Suprapubic skin (tissue), 4 donors: ENCODE data around the gene EBI3. TPM values are rescaled to one million over a fixed set of nuclear protein-coding genes. Genes with fewer than 3 reads are reported as not detected.

ENCODE experiments used
- DNase-seq, 2 donors: peaks; one replicate each; pipeline ENCODE4 v3.0.0-alpha.2; 2019; ENCODE audit warnings: low spot score in 2 of 2
- H3K27ac ChIP-seq: fragments of 200-600 bp; sonication (generic); one replicate; pipeline ENCODE4 v1.5.1; 2019
- H3K27me3 ChIP-seq: fragments of 200-600 bp; sonication (generic); one replicate; pipeline ENCODE4 v1.5.1; 2019
- H3K36me3 ChIP-seq: fragments of 200-600 bp; sonication (generic); one replicate; pipeline ENCODE4 v1.5.1; 2019
- H3K4me1 ChIP-seq: fragments of 200-600 bp; sonication (generic); one replicate; pipeline ENCODE4 v1.5.1; 2019
- H3K4me3 ChIP-seq: fragments of 200-600 bp; sonication (generic); one replicate; pipeline ENCODE4 v1.5.1; 2019; ENCODE audit warnings: mild to moderate bottlenecking
- H3K9me3 ChIP-seq: fragments of 200-600 bp; sonication (generic); one replicate; pipeline ENCODE4 v1.5.1; 2019
- EP300 ChIP-seq: sonication (generic); formaldehyde crosslinking; IDR thresholded peaks from one replicate; pipeline ENCODE4 v1.6.1; 2017; ENCODE audit warnings: antibody characterized with exemption
- POLR2A ChIP-seq, 2 donors: fragments of 450-650 bp; IDR thresholded peaks; one replicate each; pipeline ENCODE4 v1.6.1; 2017; ENCODE audit warnings: antibody characterized with exemption in 2 of 2, mild to moderate bottlenecking in 2 of 2, moderate library complexity in 2 of 2
- POLR2AphosphoS5 ChIP-seq, 3 donors: sonication (generic); formaldehyde crosslinking; IDR thresholded peaks; one replicate each; pipeline ENCODE4 v1.6.1; 2017; ENCODE audit warnings: antibody characterized with exemption in 3 of 3
- WGBS: methylation state at CpG from one replicate; pipeline ENCODE4 v1.1.5; 2018; 5-methylcytosine and 5-hydroxymethylcytosine counted together
- total RNA-seq, 4 donors: library from RNA; depleted of rRNA; stranded (reverse); fragments of >200 nt; gene quantifications; one replicate each; pipeline ENCODE4 v1.1.0, GENCODE V29; 2016
- TF ChIP-seq, protein P1 (sequence below), 2 donors: fragments of 200-600 bp in 1 of 2; fragments of 450-650 bp in 1 of 2; sonication (generic) in 1 of 2; IDR thresholded peaks; one replicate each; pipeline ENCODE4 v1.5.1; 2016 to 2019; ENCODE audit warnings: antibody characterized with exemption in 2 of 2, mild to moderate bottlenecking in 1 of 2, moderate library complexity in 1 of 2

The EBI3 gene
- total RNA-seq, 4 donors from 2014 or later = 0.57 to 0.89 (median 0.57) TPM; not detected in 1

DNA sequence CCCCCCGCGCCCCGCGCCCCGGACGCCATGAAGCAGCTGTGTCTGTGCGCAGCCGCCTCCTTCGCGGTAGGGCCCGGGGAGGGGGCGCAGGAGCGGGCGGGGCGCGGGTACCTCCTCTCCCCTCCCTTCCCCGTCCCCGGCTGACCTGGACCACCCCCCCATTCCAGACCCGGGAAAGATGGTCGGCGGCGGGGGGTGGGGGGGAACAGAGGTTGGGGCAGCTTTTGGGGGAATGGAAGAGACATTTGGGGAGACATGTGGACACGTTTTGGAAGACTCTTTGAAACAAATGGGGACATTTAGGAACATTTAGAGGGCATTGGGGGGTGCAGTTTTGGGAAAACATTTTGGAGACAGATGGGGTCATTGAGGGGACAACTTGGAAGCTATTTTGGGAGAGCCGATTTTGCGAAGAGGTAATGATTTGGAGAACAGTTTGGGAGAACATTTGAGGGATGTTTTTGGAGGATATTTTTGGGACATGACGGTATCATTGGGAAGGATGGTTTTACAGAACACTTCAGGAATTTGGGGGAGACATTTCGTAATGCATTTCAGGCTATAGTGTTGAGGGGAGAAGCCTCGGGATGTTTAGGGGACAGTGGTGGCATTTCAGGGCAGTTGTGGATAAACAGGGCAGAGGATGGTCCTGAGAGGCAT lies 30.7 kb upstream of the EBI3 start:
- Histone ChIP-seq H3K4me1 (peaks cover 8% of the 10 kb centered on the region), H3K9me3 (no peaks in the 10 kb centered on the region), H3K27ac (no peak overlapping the region), H3K36me3 (no peaks in the 10 kb centered on the region), H3K27me3 (peaks cover 66% of the 10 kb centered on the region), H3K4me3 (peak overlapping the region; percentile 11)
- WGBS = 7% methylated on average over 25 of the region's 28 CpGs
- no peak for DNase-seq
- no peak for TF ChIP-seq POLR2A (IDR thresholded peaks at IDR 0.05)
- no peak for TF ChIP-seq EP300
- TF ChIP-seq POLR2AphosphoS5 (IDR thresholded peaks at IDR 0.05) = no peak
- TF ChIP-seq, protein P1, sequence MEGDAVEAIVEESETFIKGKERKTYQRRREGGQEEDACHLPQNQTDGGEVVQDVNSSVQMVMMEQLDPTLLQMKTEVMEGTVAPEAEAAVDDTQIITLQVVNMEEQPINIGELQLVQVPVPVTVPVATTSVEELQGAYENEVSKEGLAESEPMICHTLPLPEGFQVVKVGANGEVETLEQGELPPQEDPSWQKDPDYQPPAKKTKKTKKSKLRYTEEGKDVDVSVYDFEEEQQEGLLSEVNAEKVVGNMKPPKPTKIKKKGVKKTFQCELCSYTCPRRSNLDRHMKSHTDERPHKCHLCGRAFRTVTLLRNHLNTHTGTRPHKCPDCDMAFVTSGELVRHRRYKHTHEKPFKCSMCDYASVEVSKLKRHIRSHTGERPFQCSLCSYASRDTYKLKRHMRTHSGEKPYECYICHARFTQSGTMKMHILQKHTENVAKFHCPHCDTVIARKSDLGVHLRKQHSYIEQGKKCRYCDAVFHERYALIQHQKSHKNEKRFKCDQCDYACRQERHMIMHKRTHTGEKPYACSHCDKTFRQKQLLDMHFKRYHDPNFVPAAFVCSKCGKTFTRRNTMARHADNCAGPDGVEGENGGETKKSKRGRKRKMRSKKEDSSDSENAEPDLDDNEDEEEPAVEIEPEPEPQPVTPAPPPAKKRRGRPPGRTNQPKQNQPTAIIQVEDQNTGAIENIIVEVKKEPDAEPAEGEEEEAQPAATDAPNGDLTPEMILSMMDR (IDR thresholded peaks at IDR 0.05) = no peak

DNA sequence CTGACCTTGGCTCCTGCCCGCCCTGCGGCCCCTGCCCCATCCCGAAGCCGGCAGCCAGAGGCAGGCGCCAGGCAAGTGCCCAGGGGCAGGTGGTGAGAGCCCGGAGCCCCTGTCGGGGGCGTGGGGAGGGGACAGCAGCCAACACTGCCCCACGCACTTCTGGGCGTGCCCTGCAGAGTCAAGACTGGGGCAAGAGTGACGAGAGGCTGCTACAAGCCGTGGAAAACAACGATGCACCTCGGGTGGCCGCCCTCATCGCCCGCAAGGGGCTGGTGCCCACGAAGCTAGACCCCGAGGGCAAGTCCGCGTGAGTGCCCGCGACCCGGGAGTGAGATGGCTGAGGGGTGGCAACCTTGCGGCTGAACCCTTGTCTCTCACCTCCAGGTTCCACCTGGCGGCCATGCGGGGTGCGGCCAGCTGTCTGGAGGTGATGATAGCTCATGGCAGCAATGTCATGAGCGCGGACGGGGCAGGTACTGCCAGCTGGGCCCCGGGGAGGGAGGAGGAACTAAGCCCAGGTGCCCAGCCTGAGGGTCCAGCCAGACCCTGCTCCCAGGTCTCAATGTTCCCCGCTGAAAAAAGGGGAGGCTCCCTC lies 29.5 kb upstream of the EBI3 start:
- TF ChIP-seq, protein P1 (IDR thresholded peaks at IDR 0.05) = no peak
- TF ChIP-seq POLR2A (IDR thresholded peaks at IDR 0.05) (no peak), POLR2AphosphoS5 (IDR thresholded peaks at IDR 0.05) (no peak), EP300 (no peak)
- Histone ChIP-seq H3K4me1 (peaks cover 14% of the 10 kb centered on the region), H3K9me3 (no peaks in the 10 kb centered on the region), H3K36me3 (no peaks in the 10 kb centered on the region), H3K27ac (no peak overlapping the region), H3K27me3 (peaks cover 57% of the 10 kb centered on the region), H3K4me3 (no peak overlapping the region)
- 77% methylated on average over 19 of the region's 33 CpGs for WGBS
- no peak for DNase-seq

DNA sequence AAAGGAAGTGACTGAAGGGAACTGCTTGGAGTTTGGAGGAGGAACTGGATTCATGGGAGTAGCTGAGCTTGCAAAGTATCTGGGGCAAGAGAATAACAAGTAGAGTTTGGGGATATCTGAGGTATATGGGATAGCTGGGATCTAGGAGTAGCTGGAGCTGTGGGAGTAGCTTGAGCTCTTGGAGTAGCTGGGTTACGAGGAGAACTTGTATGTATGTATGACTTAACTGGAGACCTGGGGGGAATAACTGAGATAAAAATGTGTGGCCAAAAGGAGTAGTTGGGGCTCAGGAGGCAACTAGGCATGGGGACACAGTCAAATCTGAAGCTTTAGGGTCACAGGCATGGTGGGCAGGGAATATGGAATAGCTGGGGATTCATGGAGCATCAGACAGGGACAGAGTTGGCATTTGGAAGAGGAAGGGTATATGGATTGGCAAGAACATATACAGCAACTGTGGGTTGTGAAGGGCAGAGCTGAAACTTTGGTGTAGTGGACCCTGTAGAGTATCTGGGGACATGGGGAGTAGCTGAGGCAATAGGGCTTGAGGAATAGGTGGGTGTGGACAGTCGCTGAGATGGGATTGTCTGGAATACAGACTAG lies 28.3 kb upstream of the EBI3 start:
- H3K36me3 ChIP-seq = no peaks in the 10 kb centered on the region
- peaks cover 14% of the 10 kb centered on the region for H3K4me1 ChIP-seq
- H3K9me3 ChIP-seq = no peaks in the 10 kb centered on the region
- no peak overlapping the region for H3K4me3 ChIP-seq
- WGBS = 86% methylated on average over 2 of the region's 2 CpGs
- no peak for TF ChIP-seq POLR2A (IDR thresholded peaks at IDR 0.05)
- no peak for DNase-seq
- no peak overlapping the region for H3K27ac ChIP-seq
- H3K27me3 ChIP-seq = peaks cover 44% of the 10 kb centered on the region

DNA sequence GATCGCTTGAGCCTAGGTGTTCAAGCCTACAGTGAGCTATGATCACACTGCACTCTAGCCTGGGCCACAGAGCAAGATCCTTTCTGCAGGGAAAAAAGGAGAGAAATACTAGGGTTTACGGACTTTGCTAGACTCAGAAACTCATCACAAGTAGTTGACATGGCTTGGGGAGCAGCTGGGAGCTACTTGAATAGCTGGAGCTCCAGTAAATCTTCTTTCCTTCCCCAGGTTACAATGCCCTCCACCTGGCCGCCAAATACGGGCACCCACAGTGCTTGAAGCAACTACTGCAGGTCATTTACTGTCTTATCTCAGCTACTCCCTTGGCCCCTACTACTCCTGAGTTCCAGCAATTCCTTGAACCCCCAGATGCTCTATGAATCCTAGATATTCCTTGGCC lies 27.5 kb upstream of the EBI3 start:
- H3K9me3 ChIP-seq = no peaks in the 10 kb centered on the region
- H3K36me3 ChIP-seq = no peaks in the 10 kb centered on the region
- no peak overlapping the region for H3K27ac ChIP-seq
- 87% methylated on average over 4 of the region's 4 CpGs for WGBS
- H3K4me1 ChIP-seq = peaks cover 14% of the 10 kb centered on the region
- H3K27me3 ChIP-seq = peaks cover 37% of the 10 kb centered on the region
- TF ChIP-seq POLR2AphosphoS5 (IDR thresholded peaks at IDR 0.05) = no peak
- TF ChIP-seq, protein P1 (IDR thresholded peaks at IDR 0.05) = no peak
- TF ChIP-seq EP300 = no peak
- TF ChIP-seq POLR2A (IDR thresholded peaks at IDR 0.05) = no peak
- DNase-seq = no peak
- no peak overlapping the region for H3K4me3 ChIP-seq

DNA sequence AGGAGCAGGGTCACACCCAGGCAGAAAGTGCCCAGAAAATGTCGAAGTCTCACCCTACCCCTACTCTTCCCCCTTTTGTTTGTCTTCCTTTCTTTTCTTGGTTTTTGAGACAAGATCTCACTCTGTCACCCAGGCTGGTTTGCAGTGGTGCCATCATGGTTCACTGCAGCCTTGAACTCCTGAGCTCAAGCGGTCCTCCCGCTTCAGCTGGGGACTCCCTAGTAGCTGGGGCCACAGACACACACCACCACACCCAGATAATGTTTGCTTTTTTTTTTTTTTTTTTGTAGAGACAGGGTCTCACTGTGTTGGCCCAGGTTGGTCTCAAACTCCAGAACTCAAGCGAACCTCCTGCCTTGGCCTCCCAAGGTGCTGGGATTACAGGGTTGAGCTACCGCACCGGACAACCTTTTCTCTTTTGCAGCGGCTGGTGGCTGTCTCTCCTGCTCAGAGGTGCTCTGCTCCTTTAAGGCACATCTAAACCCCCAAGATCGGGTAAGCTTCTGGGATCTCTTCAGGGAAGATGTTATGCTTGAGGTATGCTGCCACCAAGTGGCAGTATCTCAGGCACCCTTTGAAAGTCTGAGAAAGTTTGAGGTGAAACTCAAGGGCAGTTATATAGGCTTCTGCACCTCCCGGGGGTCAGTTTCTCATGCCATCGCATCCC lies 22.4 kb upstream of the EBI3 start:
- DNase-seq = no peak
- TF ChIP-seq, protein P1 (IDR thresholded peaks at IDR 0.05) = no peak
- no peak for TF ChIP-seq EP300
- TF ChIP-seq POLR2AphosphoS5 (IDR thresholded peaks at IDR 0.05) = no peak
- TF ChIP-seq POLR2A (IDR thresholded peaks at IDR 0.05) = no peak
- peaks cover 25% of the 10 kb centered on the region for H3K27me3 ChIP-seq
- WGBS = 85% methylated on average over 10 of the region's 10 CpGs
- no peak overlapping the region for H3K4me3 ChIP-seq
- no peaks in the 10 kb centered on the region for H3K36me3 ChIP-seq
- H3K4me1 ChIP-seq = peaks cover 6% of the 10 kb centered on the region
- no peaks in the 10 kb centered on the region for H3K9me3 ChIP-seq
- H3K27ac ChIP-seq = no peak overlapping the region
